ENCODE measurements around the gene CD300LG. TPM values are rescaled to one million over a fixed set of nuclear protein-coding genes. Genes with fewer than 3 reads are reported as not detected.

Gene CD300LG
- total RNA-seq, 2 experiments from 2014 or later: not detected

- H3K4me3 Mint-ChIP-seq: no peak overlapping the region
- H3K27ac Mint-ChIP-seq: no peak overlapping the region
- peaks cover 7% of the 10 kb centered on the region for H3K4me1 Mint-ChIP-seq
- peaks cover 4% of the 10 kb centered on the region for H3K9me3 Mint-ChIP-seq
- peaks cover 2% of the 10 kb centered on the region for H3K36me3 Mint-ChIP-seq
- no peak for DNase-seq
- H3K27me3 Mint-ChIP-seq: no peaks in the 10 kb centered on the region
These were observed 65.8 kb downstream of the CD300LG start for GRCh38 chr17:43912635-43913304.

Other genes starting within 250 kb of the CD300LG start
- gene MEOX1, start 185.3 kb upstream of the CD300LG start, total RNA-seq: under 1 TPM; 0.14 to 0.25 TPM
- not detected for gene SOST, start 88.4 kb upstream of the CD300LG start, total RNA-seq
- 10 to 100 TPM; 21.2 to 22.3 TPM for gene DUSP3, start 68.2 kb upstream of the CD300LG start, total RNA-seq
- not detected for gene CFAP97D1, start 66.7 kb upstream of the CD300LG start, total RNA-seq
- 1 to 10 TPM in 1 of 2 experiments, under 1 TPM in 1; 0.80 to 1.1 TPM for gene MPP3, start 14.0 kb upstream of the CD300LG start, total RNA-seq
- 1 to 10 TPM; 5.2 to 6.5 TPM for gene MPP2, start 60.4 kb downstream of the CD300LG start, total RNA-seq
- gene PPY, start 95.3 kb downstream of the CD300LG start, total RNA-seq: not detected
- gene PYY, start 106.8 kb downstream of the CD300LG start, total RNA-seq: not detected
- gene NAGS, start 157.4 kb downstream of the CD300LG start, total RNA-seq: 1 to 10 TPM in 1 of 2 experiments, under 1 TPM in 1; 0.82 to 1.1 TPM
- 10 to 100 TPM; 22.7 to 26.9 TPM for gene TMEM101, start 167.8 kb downstream of the CD300LG start, total RNA-seq
- 100 to 1,000 TPM; 103 to 110 TPM for gene LSM12, start 219.5 kb downstream of the CD300LG start, total RNA-seq
- gene G6PC3, start 223.6 kb downstream of the CD300LG start, total RNA-seq: 10 to 100 TPM; 30.8 to 31.1 TPM

All from activated naive CD8-positive, alpha-beta T cell treated with anti-CD3 and anti-CD28 coated beads for 36 hours (primary cell).